ENCODE measurements around the gene CDC73. TPM values are rescaled to one million over a fixed set of nuclear protein-coding genes. Genes with fewer than 3 reads are reported as not detected.
"Not testable (repeated sequence)": the region's sequence is repeated elsewhere in the genome, so short reads cannot be mapped to it uniquely, and the experiment has no call there.

CDC73 gene
- total RNA-seq, 1 experiment from 2014 or later, result 85.8 TPM

DNA sequence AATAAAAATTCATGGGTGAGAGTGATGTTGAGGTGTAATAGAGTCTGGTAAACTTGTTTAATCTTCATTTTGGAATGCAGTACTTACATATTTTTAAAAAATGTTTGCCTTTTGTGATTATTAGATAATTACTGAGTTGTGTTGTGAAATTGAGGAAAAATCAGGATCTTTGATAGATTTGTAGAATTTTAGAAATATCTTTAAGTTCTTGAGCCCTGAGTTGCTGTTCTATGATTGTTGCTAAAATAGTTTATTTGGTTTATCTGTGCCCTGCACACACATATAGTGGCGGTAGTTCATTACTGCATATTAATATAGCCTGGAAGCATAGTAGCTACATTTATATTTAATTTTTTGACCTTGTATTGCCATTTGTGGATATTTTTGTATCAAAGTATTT lies 62.9 kb downstream of the CDC73 start:
- H3K4me3 Mint-ChIP-seq (ENCODE audit: unreplicated experiment), result no peak overlapping the region
- H3K36me3 Mint-ChIP-seq (ENCODE audit: insufficient read depth, unreplicated experiment), result no peaks in the 10 kb centered on the region
- ChIA-PET POLR2A (no interaction called here), CTCF (interaction anchor here (0.9 to 2.2 kb wide), 7 partner anchors 16 to 1110 kb away, joined by 3 to 10 read pairs (median 4); partner anchors contain the start of gene CDC73)
- peaks cover 29% of the 10 kb centered on the region for H3K4me1 Mint-ChIP-seq (ENCODE audit: insufficient read depth, unreplicated experiment)
- H3K27ac Mint-ChIP-seq (ENCODE audit: low read depth, unreplicated experiment), result no peak overlapping the region
- H3K9me3 Mint-ChIP-seq (ENCODE audit: unreplicated experiment), result no peaks in the 10 kb centered on the region
- TF ChIP-seq, protein P1, sequence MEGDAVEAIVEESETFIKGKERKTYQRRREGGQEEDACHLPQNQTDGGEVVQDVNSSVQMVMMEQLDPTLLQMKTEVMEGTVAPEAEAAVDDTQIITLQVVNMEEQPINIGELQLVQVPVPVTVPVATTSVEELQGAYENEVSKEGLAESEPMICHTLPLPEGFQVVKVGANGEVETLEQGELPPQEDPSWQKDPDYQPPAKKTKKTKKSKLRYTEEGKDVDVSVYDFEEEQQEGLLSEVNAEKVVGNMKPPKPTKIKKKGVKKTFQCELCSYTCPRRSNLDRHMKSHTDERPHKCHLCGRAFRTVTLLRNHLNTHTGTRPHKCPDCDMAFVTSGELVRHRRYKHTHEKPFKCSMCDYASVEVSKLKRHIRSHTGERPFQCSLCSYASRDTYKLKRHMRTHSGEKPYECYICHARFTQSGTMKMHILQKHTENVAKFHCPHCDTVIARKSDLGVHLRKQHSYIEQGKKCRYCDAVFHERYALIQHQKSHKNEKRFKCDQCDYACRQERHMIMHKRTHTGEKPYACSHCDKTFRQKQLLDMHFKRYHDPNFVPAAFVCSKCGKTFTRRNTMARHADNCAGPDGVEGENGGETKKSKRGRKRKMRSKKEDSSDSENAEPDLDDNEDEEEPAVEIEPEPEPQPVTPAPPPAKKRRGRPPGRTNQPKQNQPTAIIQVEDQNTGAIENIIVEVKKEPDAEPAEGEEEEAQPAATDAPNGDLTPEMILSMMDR (IDR thresholded peaks at IDR 0.05; ENCODE audit: unreplicated experiment), result no peak
- no TSS peak for BruUV-seq (replicated peaks)
- intact Hi-C loops (cut with micrococcal nuclease), result no loop called here
- H3K27me3 Mint-ChIP-seq (ENCODE audit: insufficient read depth, unreplicated experiment), result no peaks in the 10 kb centered on the region
- no peak for DNase-seq (ENCODE audit: unreplicated experiment)

DNA sequence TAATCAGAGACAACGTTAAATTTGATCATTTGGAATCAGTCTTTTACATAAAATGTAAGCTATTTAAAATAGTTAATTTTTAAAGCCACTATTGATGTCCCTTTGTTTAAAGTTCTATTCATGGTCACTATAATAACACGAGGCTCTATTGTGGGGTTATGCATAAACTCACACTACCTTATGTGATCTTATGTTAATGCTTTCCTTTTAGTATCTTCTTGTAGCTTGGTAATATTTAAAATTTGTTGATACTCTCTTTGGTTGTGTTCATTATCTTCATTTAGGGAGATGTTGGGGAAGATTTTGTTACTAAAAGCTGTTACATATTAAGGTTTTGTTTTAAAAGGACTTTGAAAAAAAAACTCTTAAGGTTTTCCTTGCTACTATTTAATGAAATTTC lies 63.4 kb downstream of the CDC73 start:
- ChIA-PET POLR2A (interaction anchor here (0.6 to 1.3 kb wide), 4 partner anchors 59 to 472 kb away, joined by 3 to 4 read pairs (median 4); no protein-coding TSS in a partner anchor), CTCF (interaction anchor here (0.6 to 2.2 kb wide), 6 partner anchors 16 to 1114 kb away, joined by 3 to 5 read pairs (median 4); partner anchors contain the start of gene CDC73)
- peaks cover 33% of the 10 kb centered on the region for H3K4me1 Mint-ChIP-seq (ENCODE audit: insufficient read depth, unreplicated experiment)
- TF ChIP-seq, protein P1 (IDR thresholded peaks at IDR 0.05; ENCODE audit: unreplicated experiment), result no peak
- no peak overlapping the region for H3K4me3 Mint-ChIP-seq (ENCODE audit: unreplicated experiment)
- no peak for DNase-seq (ENCODE audit: unreplicated experiment)
- intact Hi-C loops (cut with micrococcal nuclease), result no loop called here
- no peak overlapping the region for H3K27ac Mint-ChIP-seq (ENCODE audit: low read depth, unreplicated experiment)
- no TSS peak for BruUV-seq (replicated peaks)
- H3K27me3 Mint-ChIP-seq (ENCODE audit: insufficient read depth, unreplicated experiment), result no peaks in the 10 kb centered on the region
- H3K9me3 Mint-ChIP-seq (ENCODE audit: unreplicated experiment), result no peaks in the 10 kb centered on the region
- H3K36me3 Mint-ChIP-seq (ENCODE audit: insufficient read depth, unreplicated experiment), result no peaks in the 10 kb centered on the region

DNA sequence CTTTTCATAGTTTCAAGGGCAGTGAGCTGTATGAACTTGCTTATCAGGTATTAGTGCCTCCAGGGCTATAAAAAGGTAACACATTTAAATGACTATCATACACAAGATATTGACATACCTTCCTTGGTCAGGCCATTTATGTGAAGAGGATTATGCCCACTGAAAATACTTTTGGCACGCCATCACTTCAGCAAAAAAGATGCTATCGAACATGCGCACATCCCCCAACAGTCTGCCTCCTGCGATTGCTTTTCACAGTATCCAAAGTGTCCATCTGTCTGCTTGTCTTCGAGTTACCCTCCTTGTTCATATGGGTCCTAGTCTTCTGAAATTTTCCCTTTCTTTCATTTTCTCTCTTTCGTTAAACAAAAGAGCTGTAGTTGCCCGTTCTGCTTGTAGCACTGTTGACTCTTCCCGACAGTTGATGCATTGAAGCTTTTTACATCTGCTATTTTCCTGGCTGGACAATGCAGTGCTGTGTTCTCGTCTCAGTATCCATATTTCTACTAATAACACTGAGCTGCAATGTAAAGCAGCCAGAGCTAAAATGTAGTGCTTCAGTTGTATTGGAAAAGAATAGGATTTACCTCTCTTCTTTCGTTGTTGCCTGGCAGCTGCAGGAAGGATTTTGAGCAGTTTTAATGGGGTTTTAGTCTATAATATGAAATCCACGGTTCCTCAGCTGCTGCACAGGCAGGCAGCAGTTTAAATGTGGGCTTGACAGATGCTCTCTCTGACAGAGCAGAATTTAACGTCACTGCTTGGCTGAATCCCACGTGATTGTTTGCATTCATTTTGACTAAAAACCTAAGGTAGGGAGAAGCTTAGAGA lies 64.3 kb downstream of the CDC73 start, which contains the start of gene B3GALT2:
Gene B3GALT2, minus strand, starts transcription at position 713 of the 831 bp plus-strand sequence. CDS start 5,051 bp downstream, outside the sequence.
- H3K36me3 Mint-ChIP-seq (ENCODE audit: insufficient read depth, unreplicated experiment), result no peaks in the 10 kb centered on the region
- peak within 1 kb of the TSS; percentile 43 for H3K4me3 Mint-ChIP-seq (ENCODE audit: unreplicated experiment)
- intact Hi-C loops (cut with micrococcal nuclease), result no loop called here
- peaks cover 40% of the 10 kb centered on the region for H3K4me1 Mint-ChIP-seq (ENCODE audit: insufficient read depth, unreplicated experiment)
- CTCF ChIA-PET, result interaction anchor here (0.6 to 2.2 kb wide), 6 partner anchors 59 to 1114 kb away, joined by 3 to 4 read pairs (median 4); partner anchors contain the start of gene CDC73
- DNase-seq (ENCODE audit: unreplicated experiment), result peak; percentile 39
- TF ChIP-seq, protein P1 (IDR thresholded peaks at IDR 0.05; ENCODE audit: unreplicated experiment), result no peak
- no TSS peak for BruUV-seq (replicated peaks)
- H3K9me3 Mint-ChIP-seq (ENCODE audit: unreplicated experiment), result no peaks in the 10 kb centered on the region
- H3K27me3 Mint-ChIP-seq (ENCODE audit: insufficient read depth, unreplicated experiment), result no peaks in the 10 kb centered on the region
- no peak within 1 kb of the TSS for H3K27ac Mint-ChIP-seq (ENCODE audit: low read depth, unreplicated experiment)
- POLR2A ChIA-PET, result interaction anchor here (0.6 to 1.4 kb wide), 8 partner anchors 28 to 641 kb away, joined by 3 to 4 read pairs (median 3); no protein-coding TSS in a partner anchor

DNA sequence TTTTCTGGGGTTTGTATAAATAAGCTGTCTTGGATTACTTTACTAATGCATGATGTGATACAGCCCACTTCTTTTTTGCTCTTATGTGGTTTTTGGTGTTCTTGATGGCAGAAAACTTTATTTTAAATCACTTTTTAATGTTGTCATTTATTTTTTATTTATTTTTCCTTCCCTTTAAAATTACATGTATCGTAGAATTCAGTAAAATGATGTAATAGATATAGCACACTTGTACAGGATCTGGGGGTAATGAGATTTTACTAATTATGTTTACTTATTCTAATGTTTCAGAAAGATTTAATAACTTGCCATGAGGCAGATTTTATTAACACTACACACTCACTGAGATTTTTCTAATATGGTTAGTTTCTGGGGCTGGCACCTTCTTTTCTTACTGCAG lies 65.3 kb downstream of the CDC73 start:
- ChIA-PET CTCF (interaction anchor here (0.6 to 1.6 kb wide), 6 partner anchors 44 to 1113 kb away, joined by 3 to 4 read pairs (median 4); no protein-coding TSS in a partner anchor), POLR2A (interaction anchor here (0.5 to 1.4 kb wide), 3 partner anchors 29 to 1222 kb away, joined by 3 read pairs; no protein-coding TSS in a partner anchor)
- Mint-ChIP-seq H3K36me3 (ENCODE audit: insufficient read depth, unreplicated experiment) (no peaks in the 10 kb centered on the region), H3K27me3 (ENCODE audit: insufficient read depth, unreplicated experiment) (no peaks in the 10 kb centered on the region), H3K27ac (ENCODE audit: low read depth, unreplicated experiment) (no peak overlapping the region), H3K4me1 (ENCODE audit: insufficient read depth, unreplicated experiment) (peaks cover 40% of the 10 kb centered on the region), H3K9me3 (ENCODE audit: unreplicated experiment) (no peaks in the 10 kb centered on the region), H3K4me3 (ENCODE audit: unreplicated experiment) (no peak overlapping the region)
- intact Hi-C loops (cut with micrococcal nuclease), result no loop called here
- BruUV-seq (replicated peaks), result no TSS peak
- DNase-seq (ENCODE audit: unreplicated experiment), result no peak
- TF ChIP-seq, protein P1 (IDR thresholded peaks at IDR 0.05; ENCODE audit: unreplicated experiment), result no peak

GRCh38 chr1:193188915-193189314 lies 67.1 kb downstream of the CDC73 start:
- intact Hi-C loops (cut with micrococcal nuclease); DNase-seq (ENCODE audit: unreplicated experiment); H3K27me3 Mint-ChIP-seq (ENCODE audit: insufficient read depth, unreplicated experiment); H3K4me3 Mint-ChIP-seq (ENCODE audit: unreplicated experiment); H3K9me3 Mint-ChIP-seq (ENCODE audit: unreplicated experiment); POLR2A ChIA-PET; BruUV-seq (replicated peaks); H3K36me3 Mint-ChIP-seq (ENCODE audit: insufficient read depth, unreplicated experiment): not testable (repeated sequence)
- Mint-ChIP-seq H3K27ac (ENCODE audit: low read depth, unreplicated experiment) (peak overlapping the region; percentile 13), H3K4me1 (ENCODE audit: insufficient read depth, unreplicated experiment) (peaks cover 31% of the 10 kb centered on the region)
- CTCF ChIA-PET, result interaction anchor here (0.6 to 3.1 kb wide), 7 partner anchors 8 to 1106 kb away, joined by 3 to 15 read pairs (median 3); no protein-coding TSS in a partner anchor
